WTC11 (cell line): ENCODE results near the gene SCGB1C1.

Source experiments
- ATF6 ChIP-seq: sonication (generic); formaldehyde crosslinking; IDR thresholded peaks from 2 replicates; pipeline ENCODE4 v1.8.1; 2023; ENCODE audit warnings: mild to moderate bottlenecking, missing genetic modification reagents
- CREB1 ChIP-seq: sonication (generic); formaldehyde crosslinking; IDR thresholded peaks from 2 replicates; pipeline ENCODE4 v1.8.0; 2023; ENCODE audit warnings: mild to moderate bottlenecking, missing genetic modification reagents
- CTCF ChIP-seq: fragments of 200-600 bp; IDR thresholded peaks from 2 replicates; pipeline ENCODE4 v1.8.0; 2022; ENCODE audit warnings: antibody characterized with exemption
- ESRRA ChIP-seq: sonication (generic); formaldehyde crosslinking; IDR thresholded peaks from 2 replicates; pipeline ENCODE4 v1.8.1; 2022; ENCODE audit warnings: mild to moderate bottlenecking, missing genetic modification reagents, borderline replicate concordance
- ETV6 ChIP-seq: sonication (generic); formaldehyde crosslinking; IDR thresholded peaks from 2 replicates; pipeline ENCODE4 v1.8.1; 2022; ENCODE audit warnings: mild to moderate bottlenecking, missing genetic modification reagents
- FOXP4 ChIP-seq: sonication (generic); formaldehyde crosslinking; IDR thresholded peaks from 2 replicates; pipeline ENCODE4 v1.8.0; 2022; ENCODE audit warnings: mild to moderate bottlenecking, missing genetic modification reagents
- MXD4 ChIP-seq: fragments of 250-450 bp; sonication (Bioruptor Pico); IDR thresholded peaks from 2 replicates; pipeline ENCODE4 v1.8.0; 2021; ENCODE audit warnings: mild to moderate bottlenecking, moderate library complexity, borderline replicate concordance
- SP1 ChIP-seq: sonication (generic); formaldehyde crosslinking; conservative IDR thresholded peaks from 2 replicates; pipeline ENCODE4 v1.8.1; 2022; ENCODE audit warnings: missing genetic modification reagents
- USF2 ChIP-seq: sonication (generic); formaldehyde crosslinking; IDR thresholded peaks from 2 replicates; pipeline ENCODE4 v1.8.1; 2023; ENCODE audit warnings: mild to moderate bottlenecking, missing genetic modification reagents, moderate library complexity
- ZNF121 ChIP-seq: sonication (generic); formaldehyde crosslinking; IDR thresholded peaks from 2 replicates; pipeline ENCODE4 v1.8.0; 2023; ENCODE audit warnings: missing genetic modification reagents

GRCh38 chr11:205221-206001 is 12.5 kb downstream of the SCGB1C1 start:
- TF ChIP-seq ESRRA (CRISPR knock-in tag) (no peak), CTCF (no peak), ATF6 (no peak), FOXP4 (CRISPR knock-in tag) (no peak), ETV6 (CRISPR knock-in tag) (no peak), CREB1 (CRISPR knock-in tag) (no peak), ZNF121 (CRISPR knock-in tag) (no peak), MXD4 (CRISPR knock-in tag) (no peak), USF2 (no peak), SP1 (CRISPR knock-in tag) (no peak)
